ENCODE results near the gene PDK2.
A peak's percentile ranks its signal among the peaks of the same experiment; 100 is the strongest.

PDK2 gene

DNA sequence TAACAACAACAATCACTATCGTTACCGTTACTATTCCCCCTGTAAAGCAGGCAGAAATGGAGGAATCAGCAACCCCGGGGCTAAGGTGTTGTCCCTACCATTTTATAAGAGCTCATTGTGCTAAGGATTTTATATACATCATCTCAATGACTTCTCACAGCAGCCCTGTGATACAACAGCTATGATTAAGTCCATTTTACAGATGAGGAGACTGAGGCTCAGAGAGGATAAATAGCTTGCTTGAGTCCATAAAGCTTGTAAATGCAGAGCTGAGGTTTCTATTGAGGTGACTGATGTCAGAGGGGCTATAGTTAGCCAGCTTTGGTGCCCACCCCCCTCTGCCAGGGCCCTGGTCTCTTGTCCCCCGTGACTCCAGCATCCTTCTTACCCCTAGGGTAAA is 16.7 kb upstream of the PDK2 start:
- DNase-seq (ENCODE audit: low read depth in 2 of 2), result no peak

DNA sequence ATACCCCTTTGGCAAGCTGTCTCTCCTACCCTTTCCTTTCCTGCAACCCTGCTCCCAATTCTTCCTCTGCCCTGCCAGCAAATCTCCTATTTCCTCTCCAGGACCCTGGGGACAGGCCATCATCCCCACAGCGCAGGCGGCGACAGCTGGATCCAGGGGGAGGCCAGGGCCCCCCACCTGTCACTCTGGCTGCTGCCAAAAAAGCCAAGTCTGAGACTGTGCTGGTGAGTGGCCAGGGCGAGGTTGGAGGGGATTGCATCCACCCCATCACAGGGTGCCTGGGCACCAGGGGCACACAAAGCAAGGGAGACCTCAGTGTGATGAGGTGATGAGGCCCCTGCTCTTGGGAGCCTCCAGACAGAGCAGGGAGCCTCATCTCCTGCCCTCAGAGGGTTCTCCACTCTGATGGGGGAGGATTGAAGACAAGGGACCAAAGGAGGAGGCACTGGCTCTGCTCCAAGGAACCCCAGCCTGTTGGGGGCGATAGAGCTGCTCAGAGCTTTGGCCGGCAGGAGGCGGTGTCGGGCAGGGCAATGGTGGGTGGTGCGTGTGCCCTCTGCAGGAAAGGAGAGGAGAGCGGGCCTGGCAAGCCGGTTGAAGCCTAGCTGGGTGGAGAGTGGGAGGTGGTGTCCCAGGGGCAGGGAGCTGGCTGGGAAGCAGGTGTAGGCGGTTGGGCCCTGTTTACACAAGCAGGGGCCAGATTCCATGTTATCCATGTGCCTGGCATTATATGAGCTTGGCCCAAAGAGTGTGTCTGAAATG is 15.6 kb upstream of the PDK2 start:
- DNase-seq (ENCODE audit: low read depth in 2 of 2), result no peak

DNA sequence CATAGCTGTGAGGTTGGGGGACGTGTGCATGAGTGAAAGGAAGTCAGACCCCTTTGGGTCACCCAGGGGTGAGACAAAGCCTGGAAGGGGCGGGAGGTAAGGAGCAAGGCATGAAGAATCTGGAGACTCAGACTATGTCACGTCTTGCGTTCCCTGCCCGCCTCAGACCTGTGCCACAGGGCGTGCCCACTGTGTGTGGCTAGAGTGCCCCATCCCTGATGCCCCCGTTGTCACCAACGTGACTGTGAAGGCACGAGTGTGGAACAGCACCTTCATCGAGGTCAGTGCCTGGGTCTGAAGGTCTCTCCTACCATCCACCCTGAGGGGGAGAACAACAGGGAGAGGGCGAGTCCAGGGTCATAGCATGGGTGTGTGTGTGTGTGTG is 15.1 kb upstream of the PDK2 start:
- DNase-seq (ENCODE audit: low read depth in 2 of 2), result no peak

DNA sequence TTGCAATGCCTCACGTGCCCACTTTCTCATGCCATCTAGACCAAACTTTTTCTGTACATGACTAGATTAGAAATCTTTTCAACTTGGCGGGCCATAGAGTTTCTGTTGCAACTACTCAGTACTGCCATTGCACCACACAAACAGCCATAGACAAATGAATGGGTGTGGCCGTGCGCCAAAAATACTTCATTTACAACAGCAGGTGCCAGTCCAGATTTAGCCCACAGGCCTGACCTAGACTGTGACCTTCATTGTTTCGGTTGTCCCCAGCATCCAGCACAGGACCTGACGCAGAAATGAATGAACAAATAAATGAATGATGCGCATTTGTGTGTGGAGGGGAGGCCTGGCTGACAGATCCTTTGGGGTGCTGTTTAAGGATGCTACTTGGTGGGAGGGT is 14.3 kb upstream of the PDK2 start:
- no peak for DNase-seq (ENCODE audit: low read depth in 2 of 2)

DNA sequence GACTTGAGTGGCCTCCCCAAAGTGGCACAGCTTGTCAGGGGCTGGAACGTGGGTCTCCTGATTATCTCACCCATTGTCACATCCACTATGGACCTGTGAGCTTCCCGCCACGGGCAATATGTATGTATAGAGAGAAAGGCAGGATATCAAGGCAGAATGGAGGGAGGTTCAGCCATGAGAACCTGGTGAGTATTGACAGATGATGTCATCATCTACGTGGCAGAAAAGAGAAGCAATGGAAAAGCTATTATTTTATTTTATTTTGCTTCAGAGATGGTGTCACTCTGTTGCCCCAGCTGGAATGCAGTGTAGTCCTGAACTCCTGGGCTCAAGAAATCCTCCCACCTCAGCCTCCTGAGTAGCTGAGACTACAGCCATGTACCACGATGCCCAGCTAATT is 13.4 kb upstream of the PDK2 start:
- DNase-seq (ENCODE audit: low read depth in 2 of 2), result no peak

DNA sequence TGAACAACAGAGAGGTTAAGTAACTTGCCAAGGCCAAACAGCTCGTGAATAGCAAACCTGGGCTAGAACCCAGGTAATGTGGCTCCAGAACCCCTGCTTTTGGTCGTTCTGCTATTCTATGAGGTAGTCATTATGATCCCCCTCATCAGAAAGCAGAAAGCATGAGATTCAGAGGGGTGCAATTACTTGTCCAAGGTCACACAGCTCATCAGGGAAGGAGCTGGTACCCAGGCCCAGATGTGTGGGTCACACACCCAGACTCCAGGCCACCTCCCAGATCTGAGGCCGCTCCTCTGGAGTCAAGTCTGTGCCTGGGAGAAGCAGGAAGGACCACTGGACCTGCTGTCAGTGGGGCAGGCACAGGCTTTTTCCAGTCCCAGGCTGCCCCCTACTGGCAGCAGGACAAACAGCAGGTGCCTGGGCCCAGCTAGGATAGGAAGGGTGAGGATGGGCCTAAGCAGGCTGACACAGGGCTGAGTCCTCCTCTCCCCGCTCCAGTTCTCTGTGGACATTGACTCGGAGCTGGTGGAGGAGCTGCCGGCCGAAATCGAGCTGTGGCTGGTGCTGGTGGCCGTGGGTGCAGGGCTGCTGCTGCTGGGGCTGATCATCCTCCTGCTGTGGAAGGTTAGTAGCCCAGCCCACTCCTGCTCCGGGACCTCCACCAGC is 7.8 kb upstream of the PDK2 start:
- peak in 1 of 2 experiments; percentile 29 for DNase-seq (ENCODE audit: low read depth in 2 of 2)

DNA sequence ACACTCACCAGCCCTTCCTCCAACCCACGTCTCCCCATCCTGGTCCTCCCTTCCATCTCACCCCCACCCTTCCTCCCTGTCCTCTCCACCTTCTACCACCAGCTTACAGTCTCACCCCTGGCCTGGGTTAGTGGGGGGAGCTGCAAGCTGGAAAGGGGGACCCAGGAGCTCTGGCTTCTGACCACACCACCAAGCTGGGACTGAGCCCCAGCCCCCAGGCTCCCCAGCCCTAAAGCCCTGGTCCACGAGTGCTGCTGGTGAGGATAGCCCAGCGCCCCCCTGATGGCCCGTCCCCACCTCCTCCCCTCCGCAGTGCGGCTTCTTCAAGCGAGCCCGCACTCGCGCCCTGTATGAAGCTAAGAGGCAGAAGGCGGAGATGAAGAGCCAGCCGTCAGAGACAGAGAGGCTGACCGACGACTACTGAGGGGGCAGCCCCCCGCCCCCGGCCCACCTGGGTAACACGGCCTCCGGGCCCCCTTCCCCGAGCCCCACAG is 7.2 kb upstream of the PDK2 start:
- DNase-seq (ENCODE audit: low read depth in 2 of 2), result no peak

DNA sequence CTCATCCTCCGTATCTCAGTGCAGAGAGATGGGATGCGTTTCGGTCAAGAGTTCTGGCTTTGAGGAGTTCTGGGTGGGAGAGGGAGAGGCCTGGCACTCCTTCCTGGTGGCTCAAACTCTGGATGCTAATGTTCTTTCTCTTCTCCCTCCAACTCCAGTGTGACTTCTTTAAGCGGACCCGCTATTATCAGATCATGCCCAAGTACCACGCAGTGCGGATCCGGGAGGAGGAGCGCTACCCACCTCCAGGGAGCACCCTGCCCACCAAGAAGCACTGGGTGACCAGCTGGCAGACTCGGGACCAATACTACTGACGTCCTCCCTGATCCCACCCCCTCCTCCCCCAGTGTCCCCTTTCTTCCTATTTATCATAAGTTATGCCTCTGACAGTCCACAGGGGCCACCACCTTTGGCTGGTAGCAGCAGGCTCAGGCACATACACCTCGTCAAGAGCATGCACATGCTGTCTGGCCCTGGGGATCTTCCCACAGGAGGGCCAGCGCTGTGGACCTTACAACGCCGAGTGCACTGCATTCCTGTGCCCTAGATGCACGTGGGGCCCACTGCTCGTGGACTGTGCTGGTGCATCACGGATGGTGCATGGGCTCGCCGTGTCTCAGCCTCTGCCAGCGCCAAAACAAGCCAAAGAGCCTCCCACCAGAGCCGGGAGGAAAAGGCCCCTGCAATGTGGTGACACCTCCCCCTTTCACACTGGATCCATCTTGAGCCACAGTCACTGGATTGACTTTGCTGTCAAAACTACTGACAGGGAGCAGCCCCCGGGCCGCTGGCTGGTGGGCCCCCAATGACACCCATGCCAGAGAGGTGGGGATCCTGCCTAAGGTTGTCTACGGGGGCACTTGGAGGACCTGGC is 6.0 kb upstream of the PDK2 start:
- DNase-seq (ENCODE audit: low read depth in 2 of 2), result no peak

DNA sequence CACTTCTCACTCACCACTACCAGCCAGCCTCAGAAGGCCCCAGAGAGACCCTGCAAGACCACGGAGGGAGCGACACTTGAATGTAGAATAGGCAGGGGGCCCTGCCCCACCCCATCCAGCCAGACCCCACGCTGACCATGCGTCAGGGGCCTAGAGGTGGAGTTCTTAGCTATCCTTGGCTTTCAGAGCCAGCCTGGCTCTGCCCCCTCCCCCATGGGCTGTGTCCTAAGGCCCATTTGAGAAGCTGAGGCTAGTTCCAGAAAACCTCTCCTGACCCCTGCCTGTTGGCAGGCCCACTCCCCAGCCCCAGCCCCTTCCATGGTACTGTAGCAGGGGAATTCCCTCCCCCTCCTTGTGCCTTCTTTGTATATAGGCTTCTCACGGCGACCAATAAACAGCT is 5.1 kb upstream of the PDK2 start:
- no peak for DNase-seq (ENCODE audit: low read depth in 2 of 2)

DNA sequence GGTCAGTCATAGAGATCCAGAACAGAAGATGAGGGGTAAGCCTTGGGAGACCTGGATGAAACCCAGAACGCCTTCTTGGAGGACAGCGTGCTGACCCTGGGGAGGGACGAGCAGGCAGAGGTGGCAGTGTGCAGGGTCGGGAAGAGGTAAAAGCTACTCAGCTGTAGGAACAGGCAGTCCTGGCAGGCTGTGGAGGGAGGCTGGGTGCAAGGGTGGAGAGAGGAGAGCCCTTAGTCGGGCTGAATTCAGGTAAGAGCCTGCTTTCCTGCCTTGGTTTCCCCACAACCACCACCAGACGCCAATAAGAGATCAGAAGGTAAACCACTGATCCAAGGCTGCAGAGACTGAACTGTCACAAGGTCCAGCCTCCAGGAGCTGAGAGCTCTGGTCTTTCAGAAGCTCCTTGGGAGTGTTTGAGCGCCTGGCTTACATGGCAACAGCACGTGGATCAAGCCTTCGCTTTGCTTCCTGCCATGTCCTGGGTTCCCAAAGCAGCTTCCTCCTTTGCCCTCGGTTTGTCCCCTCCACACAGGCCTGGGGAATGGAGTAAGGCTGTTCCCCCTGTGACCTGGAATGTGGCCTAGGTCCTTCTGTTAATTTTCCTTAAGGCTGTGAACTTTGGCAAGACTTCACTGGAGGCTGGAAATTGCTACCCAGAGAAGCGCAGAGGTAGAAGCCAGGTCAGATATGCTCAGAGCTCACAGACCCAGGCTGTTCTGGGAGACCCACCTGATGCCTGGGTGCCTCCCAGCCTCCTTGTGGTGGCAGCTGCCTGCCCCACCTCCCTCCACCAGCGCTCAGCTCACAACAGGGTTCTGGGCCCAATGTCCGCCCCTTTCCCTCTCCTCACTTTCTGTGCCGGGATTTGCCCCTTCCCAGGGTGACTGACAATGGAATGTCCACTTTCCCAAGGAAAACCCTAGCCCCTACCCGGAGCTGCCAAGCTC is 3.9 kb upstream of the PDK2 start:
- no peak for DNase-seq (ENCODE audit: low read depth in 2 of 2)

DNA sequence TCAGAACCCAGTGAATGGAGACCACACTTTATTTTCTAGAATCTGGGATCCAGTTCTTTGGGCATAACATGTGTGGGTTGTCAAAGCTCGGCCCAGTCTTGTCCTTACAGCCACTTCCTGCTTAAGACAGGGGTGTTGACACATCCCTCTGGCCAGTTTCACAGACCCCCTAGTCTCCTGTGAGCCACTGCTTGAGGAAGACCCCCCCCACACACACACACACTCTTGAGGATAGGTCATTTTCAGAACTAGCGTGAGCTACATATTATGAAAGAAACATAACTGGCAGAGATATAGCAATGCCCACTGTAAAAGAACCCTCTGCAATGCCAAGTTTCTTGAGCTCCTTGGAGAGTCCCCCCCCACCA is 3.2 kb upstream of the PDK2 start:
- no peak for DNase-seq (ENCODE audit: low read depth in 2 of 2)

DNA sequence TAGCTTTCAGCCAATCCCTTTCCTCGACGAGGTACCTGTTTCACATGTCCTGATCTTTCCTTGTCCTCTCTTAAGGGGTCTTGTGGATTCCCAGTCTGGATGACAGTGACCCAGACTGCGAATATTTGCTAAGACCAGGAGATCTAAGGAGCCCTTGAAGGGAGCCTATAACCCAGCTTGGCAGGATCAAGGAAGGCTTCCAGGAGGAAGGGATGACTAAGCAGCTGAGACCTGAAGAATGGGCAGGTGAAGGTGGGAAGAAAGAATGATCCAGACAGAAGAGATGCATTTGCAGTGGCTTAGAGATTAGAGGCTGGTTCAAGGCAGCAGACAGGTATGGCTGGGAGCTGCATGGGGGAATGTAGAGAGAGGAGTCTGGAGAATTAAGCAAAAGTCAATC is 1.9 kb upstream of the PDK2 start:
- no peak for DNase-seq (ENCODE audit: low read depth in 2 of 2)

DNA sequence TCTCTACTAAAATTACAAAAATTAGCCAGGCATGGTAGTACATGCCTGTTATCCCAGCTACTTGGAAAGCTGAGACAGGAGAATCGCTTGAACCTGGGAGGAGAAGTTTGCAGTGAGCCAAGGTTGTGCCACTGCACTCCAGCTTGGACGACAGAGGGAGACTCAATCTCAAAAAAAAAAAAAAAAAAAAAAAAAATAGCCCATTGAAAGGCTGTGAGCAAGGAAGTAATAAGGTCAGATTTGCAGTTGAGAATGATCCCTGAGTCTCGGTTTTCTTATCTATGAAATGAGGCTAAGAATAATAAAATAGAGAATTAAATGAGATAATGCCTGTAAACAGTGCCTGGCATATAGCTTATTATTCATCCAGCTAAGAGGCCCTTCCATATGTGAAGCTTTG is 1.3 kb upstream of the PDK2 start:
- no peak for DNase-seq (ENCODE audit: low read depth in 2 of 2)

DNA sequence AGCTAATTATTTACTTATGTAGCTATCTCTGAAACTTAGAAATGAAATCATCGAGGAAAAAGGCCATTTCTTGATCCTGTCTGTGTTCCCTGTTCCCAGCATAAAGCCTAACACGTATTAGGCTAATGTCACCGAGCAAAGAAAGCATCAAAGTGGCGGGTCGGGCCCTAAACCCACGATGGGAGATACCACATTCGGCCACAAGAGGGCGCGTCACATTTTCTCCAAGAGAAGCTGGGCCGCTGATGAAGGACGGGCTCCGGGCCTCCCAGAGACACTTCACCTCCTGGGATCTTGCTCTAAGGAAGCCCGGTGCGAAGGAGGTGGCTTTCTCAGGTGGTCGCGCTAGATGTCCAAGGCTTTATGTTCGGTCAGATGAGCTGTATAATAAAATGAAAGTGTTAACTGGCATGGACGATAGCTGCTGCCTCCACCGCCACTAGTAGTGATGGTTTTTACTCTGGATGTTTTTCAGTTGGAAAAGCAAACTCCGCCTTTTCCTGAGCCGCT is 853 bp upstream of the PDK2 start:
- DNase-seq (ENCODE audit: low read depth in 2 of 2), result peak; percentile 52 to 61

DNA sequence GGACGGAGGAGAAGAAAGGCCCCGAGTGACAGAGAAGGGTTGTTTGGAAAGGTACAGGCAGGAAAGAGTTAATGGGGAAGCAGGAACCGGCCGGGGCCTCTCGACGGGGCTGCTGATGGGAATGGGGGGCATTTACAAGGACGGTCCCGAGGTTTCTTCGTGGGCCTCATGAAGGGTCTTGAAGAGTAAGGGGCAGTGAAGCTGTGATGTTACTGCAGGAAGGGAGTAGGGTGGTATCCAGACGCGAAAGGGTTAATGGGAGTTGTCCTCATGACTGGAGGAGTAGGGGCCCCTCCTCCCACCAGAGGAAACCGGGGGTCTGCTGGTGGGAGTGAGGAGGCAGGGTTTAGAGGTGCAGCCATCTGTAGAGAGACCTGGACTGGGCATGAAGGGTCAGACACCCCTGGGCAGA is 481 bp downstream of the PDK2 start:
- no peak for DNase-seq (ENCODE audit: low read depth in 2 of 2)

DNA sequence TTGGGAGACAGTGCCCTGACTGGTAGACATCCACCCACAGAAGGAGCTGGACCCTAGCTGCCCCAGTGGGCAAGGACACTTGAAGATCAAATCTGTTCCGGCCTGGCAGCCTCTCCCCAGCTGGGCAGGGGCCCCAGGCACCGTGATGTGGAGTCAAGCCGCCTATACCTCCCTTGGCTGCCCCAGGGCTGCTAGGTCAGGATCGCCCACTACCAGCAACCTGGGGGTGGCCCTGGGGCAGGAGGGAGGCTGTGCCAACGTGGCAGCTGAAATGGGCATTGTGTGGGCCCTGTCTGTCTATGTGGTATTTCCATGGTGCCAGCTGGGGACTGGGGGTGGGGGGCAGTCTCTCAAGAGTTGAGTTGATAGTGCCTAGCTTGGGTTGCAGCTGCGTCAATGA is 941 bp downstream of the PDK2 start:
- DNase-seq (ENCODE audit: low read depth in 2 of 2), result no peak

DNA sequence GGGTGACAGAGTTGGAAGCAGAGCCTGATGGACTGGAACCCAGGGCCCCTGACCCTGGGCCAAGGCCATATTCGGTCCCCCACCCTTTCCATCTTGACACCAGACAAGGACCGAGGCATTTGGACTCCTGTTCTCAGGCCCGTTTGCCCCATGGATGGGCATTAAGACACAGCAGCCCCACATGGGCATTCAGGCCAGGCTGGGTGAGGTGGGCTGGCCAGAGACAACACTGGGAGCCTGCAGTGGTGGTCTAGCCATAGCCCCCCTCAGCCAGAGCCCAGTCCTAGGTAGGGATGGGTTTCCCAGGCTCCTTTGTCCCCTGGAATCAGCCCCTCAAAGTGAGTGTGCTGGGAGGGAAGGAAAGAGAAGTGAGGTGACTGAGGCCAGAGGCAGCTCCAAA is 1.6 kb downstream of the PDK2 start:
- no peak for DNase-seq (ENCODE audit: low read depth in 2 of 2)

DNA sequence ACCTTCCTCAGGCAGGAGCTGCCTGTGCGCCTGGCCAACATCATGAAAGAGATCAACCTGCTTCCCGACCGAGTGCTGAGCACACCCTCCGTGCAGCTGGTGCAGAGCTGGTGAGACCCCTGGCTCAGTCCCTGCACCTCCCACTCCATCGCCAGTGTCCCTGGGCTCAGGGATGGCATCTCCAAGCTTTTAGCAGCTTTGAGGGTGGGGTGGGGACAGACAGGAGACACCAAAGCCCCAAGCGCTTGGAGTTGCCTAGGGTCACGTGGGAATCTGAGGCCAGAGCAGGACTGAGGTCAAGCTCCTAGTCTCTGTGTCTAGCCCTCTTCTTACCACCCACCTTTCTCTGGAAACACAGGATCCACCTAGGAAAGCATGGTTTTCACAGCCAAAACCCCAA is 2.3 kb downstream of the PDK2 start:
- no peak for DNase-seq (ENCODE audit: low read depth in 2 of 2)

DNA sequence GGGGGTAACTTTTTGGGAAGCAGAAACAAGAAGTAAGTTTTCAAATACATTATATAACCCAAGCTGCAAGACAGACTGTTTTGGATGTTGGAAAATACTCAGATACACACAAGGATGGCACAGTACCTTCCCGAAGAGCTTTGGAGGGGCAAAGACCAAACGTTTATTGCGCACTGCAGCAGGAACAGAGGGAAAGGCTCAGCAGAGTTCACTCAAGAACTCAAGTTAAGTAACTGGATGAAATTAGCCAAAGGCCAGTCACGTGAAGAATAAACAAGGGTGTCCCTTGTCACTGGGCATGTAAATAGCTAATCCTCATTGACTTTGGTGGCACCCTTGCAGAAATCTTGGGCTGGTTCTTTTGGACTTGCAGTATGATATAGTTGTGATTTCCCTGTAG is 2.8 kb downstream of the PDK2 start:
- DNase-seq (ENCODE audit: low read depth in 2 of 2), result no peak

DNA sequence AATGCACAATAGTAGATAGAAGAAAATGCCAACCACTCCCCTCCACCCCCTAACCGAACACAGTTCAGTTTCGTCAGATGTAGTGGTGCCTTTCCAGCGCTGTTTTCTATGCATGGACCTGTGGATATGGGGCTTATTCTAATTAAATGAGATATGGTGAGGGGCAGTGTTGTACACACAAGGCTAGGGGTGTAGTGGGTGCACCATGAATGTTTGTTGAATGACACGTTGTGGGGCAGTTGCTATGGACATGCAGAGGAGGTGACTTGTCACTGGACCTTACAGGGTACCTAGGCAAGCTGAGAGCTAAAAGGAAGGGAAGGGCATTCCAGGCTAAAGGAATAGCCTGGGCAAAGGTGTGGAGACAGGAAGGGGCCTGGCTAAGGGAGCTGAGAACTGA is 3.4 kb downstream of the PDK2 start:
- no peak for DNase-seq (ENCODE audit: low read depth in 2 of 2)

DNA sequence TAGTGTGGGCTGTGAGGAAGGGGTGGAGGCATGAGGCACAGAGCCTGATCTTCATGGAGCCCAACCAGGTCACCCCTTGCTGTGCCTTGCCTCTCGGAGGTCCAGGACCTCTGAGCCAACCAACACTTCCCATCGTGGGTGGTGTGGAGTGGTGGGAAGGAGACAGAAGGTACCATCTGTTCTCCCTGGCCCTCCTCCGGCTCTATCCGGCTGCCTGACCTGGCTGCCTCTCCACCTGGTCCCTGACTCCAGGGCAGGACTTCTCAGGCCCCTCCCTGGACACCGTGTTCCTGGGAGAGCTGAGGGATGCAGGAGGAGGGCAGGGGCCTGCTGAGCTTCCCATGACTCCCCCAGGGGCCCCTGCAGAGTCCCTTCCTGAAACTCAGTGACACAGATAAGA is 3.9 kb downstream of the PDK2 start:
- DNase-seq (ENCODE audit: low read depth in 2 of 2), result no peak
